SH-SY5Y (cell line): ENCODE data around the gene RND3.

Source experiments
- GATA2 ChIP-seq: IDR thresholded peaks from 2 replicates; pipeline ENCODE4 v1.6.1; 2011; ENCODE audit warnings: mild to moderate bottlenecking, low read depth, low read length
- GATA3 ChIP-seq: IDR thresholded peaks from 2 replicates; pipeline ENCODE4 v1.6.1; 2011; ENCODE audit warnings: low read depth, mild to moderate bottlenecking, low read length, moderate library complexity

- TF ChIP-seq GATA3 (no peak), GATA2 (no peak)
These were observed 44.1 kb upstream of the RND3 start for GRCh38 chr2:150531591-150531990.
